GM12801 (cell line): Measurements from ENCODE around the gene PAEP.

Source experiments
- CTCF ChIP-seq: IDR thresholded peaks from one replicate; pipeline ENCODE4 v1.5.1; 2011; ENCODE audit warnings: control low read depth; ENCODE audit not compliant: insufficient read length; ENCODE audit errors: extremely low read depth

The PAEP gene

DNA sequence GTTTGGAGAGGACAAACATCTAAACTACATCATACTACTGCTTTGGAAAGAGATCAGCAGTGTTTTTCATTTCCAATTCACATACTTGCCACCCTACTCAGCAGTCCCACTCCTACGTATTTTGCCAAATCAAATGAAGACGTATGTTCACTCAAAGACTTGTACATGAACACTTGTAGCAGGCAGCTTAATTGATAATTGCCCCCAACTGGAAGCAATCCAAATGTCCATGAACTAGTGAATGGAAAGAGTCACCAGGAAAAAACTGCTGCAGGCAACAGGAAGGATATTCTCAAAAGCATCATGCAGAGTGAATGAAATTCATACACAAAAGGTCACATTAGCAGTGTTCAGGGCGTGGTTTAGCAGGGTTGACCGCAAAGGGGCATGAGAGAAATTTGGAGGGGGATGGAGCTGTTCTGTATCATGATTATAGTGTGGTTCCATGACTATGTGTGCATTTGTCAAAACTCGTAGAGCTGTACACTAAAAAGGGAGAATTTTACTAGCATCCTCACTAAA is 38.8 kb downstream of the PAEP start:
- no peak for TF ChIP-seq CTCF

- no peak for TF ChIP-seq CTCF
Measured at GRCh38 chr9:135601988-135602387, 40.4 kb downstream of the PAEP start.

- no peak for TF ChIP-seq CTCF
Measured at GRCh38 chr9:135602789-135603481, 41.4 kb downstream of the PAEP start.

DNA sequence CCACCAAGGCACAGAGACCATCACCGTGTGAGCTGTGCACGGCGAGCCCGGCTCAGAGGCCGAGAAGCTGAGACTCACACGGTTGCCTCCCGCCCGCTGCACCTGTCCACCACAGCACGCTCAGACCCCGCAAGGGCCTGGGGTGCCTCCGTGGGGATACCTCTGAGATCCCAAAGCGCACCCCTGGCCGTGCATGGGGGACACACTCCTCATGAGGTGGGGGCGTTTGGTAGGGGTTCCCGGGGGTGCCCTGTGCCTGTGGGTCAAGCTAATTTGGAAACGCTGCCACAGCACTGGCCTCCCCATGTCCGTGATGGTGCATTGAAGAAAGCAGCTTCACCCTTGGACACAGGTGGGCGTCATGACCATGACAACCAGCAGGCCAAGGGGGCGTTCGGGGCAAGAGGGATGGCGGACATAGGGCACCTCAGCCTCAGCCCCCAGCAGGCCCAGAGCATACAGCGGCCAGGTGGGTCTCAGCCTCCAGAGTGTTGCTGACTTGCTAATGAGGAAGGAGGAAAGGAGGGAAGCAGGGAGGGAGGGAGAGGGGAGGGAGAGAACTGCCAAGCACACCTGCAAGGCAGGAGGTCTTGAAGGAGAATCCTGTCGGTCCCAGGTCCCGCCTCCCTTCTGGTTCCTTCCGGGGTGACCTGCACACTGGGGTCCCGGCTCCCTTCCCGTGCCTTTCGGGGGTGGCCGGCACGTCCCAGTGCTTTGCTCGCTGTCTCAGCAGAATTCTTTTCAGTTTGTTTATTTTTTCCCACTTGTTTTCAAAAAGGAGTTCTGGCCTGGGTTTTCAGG is 43.1 kb downstream of the PAEP start:
- TF ChIP-seq CTCF: no peak

- TF ChIP-seq CTCF: no peak
Measured at GRCh38 chr9:135605238-135605781, 43.8 kb downstream of the PAEP start.

GRCh38 chr9:135606885-135607259 is 45.3 kb downstream of the PAEP start:
- no peak for TF ChIP-seq CTCF

DNA sequence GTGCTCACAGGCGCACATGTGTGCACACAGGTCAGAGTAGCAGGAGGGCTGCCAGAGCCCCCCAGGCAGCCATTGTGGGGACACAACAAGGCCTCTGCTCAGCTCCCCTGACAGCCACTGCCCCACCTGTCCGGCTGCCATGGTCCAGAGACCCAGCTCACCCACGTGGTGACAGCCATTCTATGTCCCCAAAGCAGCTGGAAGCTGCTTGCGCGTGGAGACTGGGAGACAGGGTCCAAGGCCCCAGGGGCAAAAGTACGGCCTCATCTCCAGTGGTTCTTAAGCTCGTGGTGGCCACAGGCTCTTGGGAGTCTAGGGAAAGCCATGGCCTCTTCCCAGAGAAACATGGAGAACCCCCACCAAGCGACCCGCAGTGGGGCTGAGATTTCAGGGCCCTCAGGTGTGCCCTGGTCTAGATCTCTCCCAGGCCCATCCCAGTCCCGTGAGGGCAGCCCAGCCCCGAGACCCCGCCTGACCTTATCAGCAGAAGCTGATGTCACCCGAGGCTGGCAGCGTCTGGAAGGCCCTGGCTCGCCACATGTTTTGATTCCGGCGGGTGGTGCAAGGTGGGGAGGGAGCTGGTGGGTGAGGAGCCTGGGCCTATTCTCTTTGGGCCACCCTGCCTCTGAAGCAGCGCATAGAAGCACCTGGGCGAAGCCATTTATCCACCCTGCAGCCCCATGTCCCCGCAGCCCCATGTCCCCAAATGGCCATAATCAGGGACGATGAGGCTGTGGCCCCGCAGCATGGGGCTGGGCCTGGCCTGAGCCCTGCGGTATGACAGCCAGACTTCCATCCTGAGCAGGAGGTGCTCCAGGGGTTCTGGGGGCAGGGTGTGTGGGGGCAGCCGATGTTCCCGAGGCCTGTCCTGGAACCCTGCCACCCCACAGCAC is 46.1 kb downstream of the PAEP start:
- TF ChIP-seq CTCF: no peak
